Fibroblast of skin of left quadriceps (primary cell): ENCODE measurements around the gene ID4.
"Not testable (repeated sequence)": the region's sequence is repeated elsewhere in the genome, so short reads cannot be mapped to it uniquely, and the experiment has no call there.

Source experiments
- DNase-seq, 2 experiments: peaks; one replicate each; pipeline ENCODE4 v3.0.0-alpha.2; 2013; ENCODE audit warnings: low read depth in 2 of 2

The ID4 gene

GRCh38 chr6:19831358-19831757, 5.8 kb upstream of the ID4 start:
- DNase-seq, result no peak

- DNase-seq, result no peak
These were observed 3.2 kb upstream of the ID4 start for GRCh38 chr6:19833947-19834346.

- no peak for DNase-seq
These were observed 2.3 kb upstream of the ID4 start for GRCh38 chr6:19834858-19835257.

- no peak for DNase-seq
These were observed 1.6 kb upstream of the ID4 start for GRCh38 chr6:19835605-19836004.

- DNase-seq, result no peak
These were observed 606 bp downstream of the ID4 start for GRCh38 chr6:19837511-19838441.

GRCh38 chr6:19838442-19839236, 1.5 kb downstream of the ID4 start:
- DNase-seq, result no peak

GRCh38 chr6:19839237-19839546, 2.0 kb downstream of the ID4 start:
- no peak for DNase-seq

GRCh38 chr6:19839788-19840187, 2.6 kb downstream of the ID4 start:
- DNase-seq, result no peak

GRCh38 chr6:19841181-19841580, 4.0 kb downstream of the ID4 start:
- no peak for DNase-seq

GRCh38 chr6:19842030-19842615, 5.0 kb downstream of the ID4 start:
- no peak for DNase-seq

GRCh38 chr6:19844689-19845088, 7.5 kb downstream of the ID4 start:
- DNase-seq, result no peak

GRCh38 chr6:19845266-19846041, 8.3 kb downstream of the ID4 start:
- no peak for DNase-seq

- DNase-seq, result no peak
These were observed 11.4 kb downstream of the ID4 start for GRCh38 chr6:19848465-19849029.

GRCh38 chr6:19849196-19849595, 12.0 kb downstream of the ID4 start:
- DNase-seq, result no peak

- DNase-seq, result no peak
These were observed 12.6 kb downstream of the ID4 start for GRCh38 chr6:19849755-19850154.

- DNase-seq, result peak; percentile 67 to 71
These were observed 14.3 kb downstream of the ID4 start for GRCh38 chr6:19851241-19852089.

- DNase-seq, result no peak
These were observed 14.9 kb downstream of the ID4 start for GRCh38 chr6:19852090-19852457.

GRCh38 chr6:19852927-19853326, 15.8 kb downstream of the ID4 start:
- no peak for DNase-seq

- DNase-seq, result not testable (repeated sequence)
These were observed 17.3 kb downstream of the ID4 start for GRCh38 chr6:19854421-19855015.

GRCh38 chr6:19855536-19855935, 18.4 kb downstream of the ID4 start:
- DNase-seq, result no peak
